Measurements from ENCODE around the gene GBGT1. TPM values are rescaled to one million over a fixed set of nuclear protein-coding genes. Genes with fewer than 3 reads are reported as not detected.

The GBGT1 gene
- total and polyA plus RNA-seq, 2 experiments from 2014 or later = 4.0 to 10.1 TPM

DNA sequence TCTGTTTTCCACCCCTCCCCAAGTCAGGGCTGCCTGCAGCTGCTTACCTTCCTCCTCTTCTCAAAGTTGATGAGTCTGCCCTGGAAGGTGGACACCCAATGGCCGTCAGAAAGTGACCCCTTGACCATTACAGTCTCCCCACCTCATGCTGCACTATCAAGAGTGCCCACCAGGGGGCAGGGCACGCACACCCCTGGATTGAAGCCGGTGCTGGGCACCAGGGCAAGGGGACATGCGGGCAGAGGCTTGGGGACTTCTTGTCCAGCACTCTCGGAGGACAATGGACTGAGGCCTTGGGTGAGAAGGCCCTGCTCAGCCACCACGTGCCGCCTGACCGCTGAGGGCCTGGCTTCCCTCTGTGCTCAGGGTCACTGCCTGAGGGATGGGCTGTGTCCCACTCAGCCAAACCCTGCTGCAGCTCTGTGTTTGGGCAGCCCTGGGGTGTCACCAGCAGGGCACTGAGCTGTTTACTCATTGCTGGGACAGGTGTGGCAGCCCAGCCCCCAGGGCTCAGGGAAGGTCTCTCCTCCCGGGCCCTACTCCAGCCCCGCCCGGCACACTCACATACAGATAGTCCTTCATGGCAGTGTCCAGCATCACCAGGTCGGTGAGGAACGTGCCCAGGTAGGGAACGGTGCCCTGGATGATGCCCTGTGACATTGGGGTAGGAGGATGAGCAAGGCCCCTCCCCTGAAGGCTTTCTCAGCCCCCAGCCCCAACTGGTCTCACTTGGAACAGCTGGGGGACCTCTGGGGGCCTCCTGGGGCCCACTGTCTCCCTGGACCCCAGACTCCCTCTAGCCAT is 60.3 kb downstream of the GBGT1 start:
- Histone ChIP-seq H3K79me2 (no peaks in the 10 kb centered on the region), H3K27ac (no peak overlapping the region), H3K4me3 (no peak overlapping the region), H3K4me1 (ENCODE audit: insufficient read depth) (no peaks in the 10 kb centered on the region), H4K20me1 (ENCODE audit: insufficient read depth, poor library complexity, severe bottlenecking) (no peaks in the 10 kb centered on the region), H3K4me2 (no peak overlapping the region), H3K27me3 (no peaks in the 10 kb centered on the region), H3K9me2 (replicated peaks; ENCODE audit: insufficient read depth) (no peaks in the 10 kb centered on the region), H3K36me3 (replicated peaks; ENCODE audit: insufficient read depth, low read depth) (no peaks in the 10 kb centered on the region), H2AFZ (no peak overlapping the region), H3K9me3 (ENCODE audit: low read depth) (no peaks in the 10 kb centered on the region)
- peak; percentile 56 for DNase-seq (ENCODE audit: low spot score)
- 63% methylated on average over 14 of the region's 14 CpGs for WGBS (ENCODE audit: low lambda C conversion rate, missing lambda C conversion rate)
- TF ChIP-seq, protein P1, sequence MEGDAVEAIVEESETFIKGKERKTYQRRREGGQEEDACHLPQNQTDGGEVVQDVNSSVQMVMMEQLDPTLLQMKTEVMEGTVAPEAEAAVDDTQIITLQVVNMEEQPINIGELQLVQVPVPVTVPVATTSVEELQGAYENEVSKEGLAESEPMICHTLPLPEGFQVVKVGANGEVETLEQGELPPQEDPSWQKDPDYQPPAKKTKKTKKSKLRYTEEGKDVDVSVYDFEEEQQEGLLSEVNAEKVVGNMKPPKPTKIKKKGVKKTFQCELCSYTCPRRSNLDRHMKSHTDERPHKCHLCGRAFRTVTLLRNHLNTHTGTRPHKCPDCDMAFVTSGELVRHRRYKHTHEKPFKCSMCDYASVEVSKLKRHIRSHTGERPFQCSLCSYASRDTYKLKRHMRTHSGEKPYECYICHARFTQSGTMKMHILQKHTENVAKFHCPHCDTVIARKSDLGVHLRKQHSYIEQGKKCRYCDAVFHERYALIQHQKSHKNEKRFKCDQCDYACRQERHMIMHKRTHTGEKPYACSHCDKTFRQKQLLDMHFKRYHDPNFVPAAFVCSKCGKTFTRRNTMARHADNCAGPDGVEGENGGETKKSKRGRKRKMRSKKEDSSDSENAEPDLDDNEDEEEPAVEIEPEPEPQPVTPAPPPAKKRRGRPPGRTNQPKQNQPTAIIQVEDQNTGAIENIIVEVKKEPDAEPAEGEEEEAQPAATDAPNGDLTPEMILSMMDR (IDR thresholded peaks at IDR 0.05; ENCODE audit: poor library complexity) = peak; percentile 84
- TF ChIP-seq EZH2phosphoT487 (IDR thresholded peaks at IDR 0.05; ENCODE audit: low read depth, severe bottlenecking, unreplicated experiment) (no peak), EZH2 (IDR thresholded peaks at IDR 0.05; ENCODE audit: borderline replicate concordance) (no peak)

Other genes starting within 250 kb of the GBGT1 start
- gene TSC1, start 219.3 kb downstream of the GBGT1 start, total RNA-seq = 36.9 and 47.8 TPM in 2 replicates
- 19.5 and 22.7 TPM in 2 replicates for gene TSC1, start 219.3 kb downstream of the GBGT1 start, polyA plus RNA-seq
- 0.10 TPM in 1 of 2 replicates, not detected in the other for gene GFI1B, start 185.2 kb downstream of the GBGT1 start, total RNA-seq
- gene GFI1B, start 185.2 kb downstream of the GBGT1 start, polyA plus RNA-seq = not detected in 2 replicates
- 45.0 and 52.5 TPM in 2 replicates for gene GTF3C5, start 132.9 kb downstream of the GBGT1 start, total RNA-seq
- 66.0 and 87.3 TPM in 2 replicates for gene GTF3C5, start 132.9 kb downstream of the GBGT1 start, polyA plus RNA-seq
- 2.4 and 4.4 TPM in 2 replicates for gene CEL, start 101.9 kb downstream of the GBGT1 start, total RNA-seq
- 5.9 and 6.6 TPM in 2 replicates for gene CEL, start 101.9 kb downstream of the GBGT1 start, polyA plus RNA-seq
- gene RALGDS, start 42.7 kb downstream of the GBGT1 start, total RNA-seq = 26.9 and 30.9 TPM in 2 replicates
- gene RALGDS, start 42.7 kb downstream of the GBGT1 start, polyA plus RNA-seq = 48.0 and 51.7 TPM in 2 replicates
- not detected in 2 replicates for gene OBP2B, start 45.3 kb upstream of the GBGT1 start, total RNA-seq
- not detected in 2 replicates for gene OBP2B, start 45.3 kb upstream of the GBGT1 start, polyA plus RNA-seq
- gene ABO, start 111.3 kb upstream of the GBGT1 start, total RNA-seq = 3.4 and 4.8 TPM in 2 replicates
- 9.5 and 15.7 TPM in 2 replicates for gene ABO, start 111.3 kb upstream of the GBGT1 start, polyA plus RNA-seq
- gene SURF6, start 172.3 kb upstream of the GBGT1 start, total RNA-seq = 20.2 and 23.4 TPM in 2 replicates
- 22.9 and 24.3 TPM in 2 replicates for gene SURF6, start 172.3 kb upstream of the GBGT1 start, polyA plus RNA-seq
- gene MED22, start 184.2 kb upstream of the GBGT1 start, total RNA-seq = 15.3 and 18.8 TPM in 2 replicates
- 18.7 and 23.4 TPM in 2 replicates for gene MED22, start 184.2 kb upstream of the GBGT1 start, polyA plus RNA-seq
- gene RPL7A, start 184.3 kb upstream of the GBGT1 start, total RNA-seq = 2,138 and 2,226 TPM in 2 replicates
- gene RPL7A, start 184.3 kb upstream of the GBGT1 start, polyA plus RNA-seq = 377 and 404 TPM in 2 replicates
- gene SURF1, start 192.6 kb upstream of the GBGT1 start, total RNA-seq = 33.9 and 37.4 TPM in 2 replicates
- gene SURF1, start 192.6 kb upstream of the GBGT1 start, polyA plus RNA-seq = 76.5 and 83.9 TPM in 2 replicates
- gene SURF2, start 192.6 kb upstream of the GBGT1 start, total RNA-seq = 13.2 and 13.6 TPM in 2 replicates
- 22.9 and 25.5 TPM in 2 replicates for gene SURF2, start 192.6 kb upstream of the GBGT1 start, polyA plus RNA-seq
- gene SURF4, start 212.1 kb upstream of the GBGT1 start, total RNA-seq = 354 and 374 TPM in 2 replicates
- gene SURF4, start 212.1 kb upstream of the GBGT1 start, polyA plus RNA-seq = 294 and 360 TPM in 2 replicates
- gene STKLD1, start 212.5 kb upstream of the GBGT1 start, total RNA-seq = 0.10 and 0.48 TPM in 2 replicates
- 1.6 and 2.5 TPM in 2 replicates for gene STKLD1, start 212.5 kb upstream of the GBGT1 start, polyA plus RNA-seq

All from hepatocyte (in vitro differentiated cells).